ENCODE data around the gene NKX6-2. TPM values are rescaled to one million over a fixed set of nuclear protein-coding genes. Genes with fewer than 3 reads are reported as not detected.
"Not testable (repeated sequence)": the region's sequence is repeated elsewhere in the genome, so short reads cannot be mapped to it uniquely, and the experiment has no call there.

Gene NKX6-2
- total and polyA plus RNA-seq, 11 donors: 0.03 to 0.27 TPM; not detected in 9

- intact Hi-C loops (cut with DNase I): no loop called here
- ATAC-seq (no peak), DNase-seq (peak in 1 of 5 donors; percentile 62)
- Histone ChIP-seq H3K9me3 (no peaks in the 10 kb centered on the region), H3K27me3 (peaks cover 0 to 42% (median 11%) of the 10 kb centered on the region in 9 donors), H3K4me3 (no peak overlapping the region), H3K36me3 (no peaks in the 10 kb centered on the region), H3K27ac (no peak overlapping the region), H3K4me1 (no peaks in the 10 kb centered on the region)
- 58 to 72% (median 65%) methylated on average over 18 to 57 of the region's 57 CpGs for WGBS, 4 donors
- peak in 1 of 12 donors; percentile 13 for TF ChIP-seq CTCF (IDR thresholded peaks at IDR 0.05)
- no peak for TF ChIP-seq POLR2A (IDR thresholded peaks at IDR 0.05)
These were observed 8.2 kb upstream of the NKX6-2 start for GRCh38 chr10:132793871-132794849.

- no peak overlapping the region for H3K27ac ChIP-seq
- H3K27me3 ChIP-seq: peaks cover 9 to 52% (median 21%) of the 10 kb centered on the region in 9 donors
- 78 to 91% (median 88%) methylated on average over 6 to 9 of the region's 9 CpGs for WGBS, 4 donors
- DNase-seq (no peak), ATAC-seq (no peak)
- H3K4me3 ChIP-seq: no peak overlapping the region
- intact Hi-C loops (cut with DNase I): no loop called here
- TF ChIP-seq POLR2A (IDR thresholded peaks at IDR 0.05) (no peak), CTCF (IDR thresholded peaks at IDR 0.05) (no peak)
- no peaks in the 10 kb centered on the region for H3K9me3 ChIP-seq
- H3K4me1 ChIP-seq: peaks cover 0 to 6% (median 2%) of the 10 kb centered on the region in 12 donors
- H3K36me3 ChIP-seq: no peaks in the 10 kb centered on the region
These were observed 7.3 kb upstream of the NKX6-2 start for GRCh38 chr10:132793213-132793612.

GRCh38 chr10:132792796-132793195 is 6.8 kb upstream of the NKX6-2 start:
- Histone ChIP-seq H3K27me3 (peaks cover 13 to 56% (median 25%) of the 10 kb centered on the region in 9 donors), H3K4me1 (peaks cover 0 to 11% (median 6%) of the 10 kb centered on the region in 12 donors), H3K36me3 (no peaks in the 10 kb centered on the region), H3K27ac (no peak overlapping the region), H3K4me3 (no peak overlapping the region), H3K9me3 (no peaks in the 10 kb centered on the region)
- 81 to 90% (median 87%) methylated on average over 17 of the region's 17 CpGs for WGBS, 4 donors
- intact Hi-C loops (cut with DNase I): no loop called here
- DNase-seq: no peak
- TF ChIP-seq CTCF (IDR thresholded peaks at IDR 0.05) (no peak), POLR2A (IDR thresholded peaks at IDR 0.05) (no peak)
- ATAC-seq: no peak

GRCh38 chr10:132792099-132792498 is 6.2 kb upstream of the NKX6-2 start:
- peaks cover 0 to 18% (median 11%) of the 10 kb centered on the region in 12 donors for H3K4me1 ChIP-seq
- H3K9me3 ChIP-seq; H3K4me3 ChIP-seq; H3K27ac ChIP-seq; ATAC-seq; H3K36me3 ChIP-seq; intact Hi-C loops (cut with DNase I); DNase-seq: not testable (repeated sequence)
- WGBS, 4 donors: 92 to 96% (median 93%) methylated on average over 19 to 33 of the region's 33 CpGs
- peaks cover 20 to 63% (median 32%) of the 10 kb centered on the region in 9 donors for H3K27me3 ChIP-seq
